GM20000 (cell line): ENCODE data around the gene ADGRF1.
"Not testable (repeated sequence)": the region's sequence is repeated elsewhere in the genome, so short reads cannot be mapped to it uniquely, and the experiment has no call there.

Experiments
- DNase-seq: peaks from one replicate; pipeline ENCODE4 v3.0.0; 2012; ENCODE audit warnings: low spot score
- CTCF ChIP-seq: IDR thresholded peaks from 2 replicates; pipeline ENCODE4 v1.5.1; 2012; ENCODE audit warnings: mild to moderate bottlenecking, control low read depth; ENCODE audit errors: extremely low read depth, missing control alignments

Gene ADGRF1

GRCh38 chr6:46993846-46994245 is 48.3 kb downstream of the ADGRF1 start:
- no peak for DNase-seq
- TF ChIP-seq CTCF: no peak

DNA sequence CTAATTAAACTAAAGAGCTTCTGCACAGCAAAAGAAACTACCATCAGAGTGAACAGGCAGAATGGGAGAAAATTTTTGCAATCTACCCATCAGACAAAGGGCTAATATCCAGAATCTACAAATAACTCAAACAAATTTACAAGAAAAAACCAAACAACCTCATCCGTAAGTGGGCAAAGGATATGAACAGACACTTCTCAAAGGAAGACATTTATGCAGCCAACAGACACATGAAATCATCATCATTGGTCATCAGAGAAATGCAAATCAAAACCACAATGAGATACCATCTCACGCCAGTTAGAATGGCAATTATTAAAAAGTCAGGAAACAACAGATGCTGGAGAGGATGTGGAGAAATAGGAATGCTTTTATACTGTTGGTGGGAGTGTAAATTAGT is 49.7 kb downstream of the ADGRF1 start:
- DNase-seq: not testable (repeated sequence)

GRCh38 chr6:46990818-46991510 is 51.2 kb downstream of the ADGRF1 start:
- DNase-seq: peak; percentile 10

- DNase-seq: no peak
- TF ChIP-seq CTCF: no peak
These were observed 52.0 kb downstream of the ADGRF1 start for GRCh38 chr6:46990031-46990644.

DNA sequence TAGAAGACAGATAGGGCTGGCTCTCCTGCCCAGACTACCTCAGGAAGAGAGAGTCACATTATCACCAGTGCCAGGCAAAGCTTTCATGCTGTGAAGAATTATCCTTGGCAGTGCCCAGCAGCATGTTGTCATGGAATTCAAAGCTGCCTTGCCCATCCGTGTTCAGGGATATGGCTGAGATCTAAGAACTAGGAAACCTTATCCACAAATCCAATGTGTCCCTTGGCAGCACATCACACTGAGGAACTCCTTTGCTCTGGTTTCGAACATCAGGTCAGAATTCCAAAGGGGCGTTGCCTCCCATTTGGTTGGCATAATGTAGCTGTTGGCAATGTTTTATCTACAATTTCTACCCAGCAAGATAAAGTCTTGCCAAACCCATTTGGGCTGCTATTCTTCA is 52.7 kb downstream of the ADGRF1 start:
- DNase-seq: no peak
- TF ChIP-seq CTCF: no peak

- no peak for DNase-seq
- TF ChIP-seq CTCF: no peak
These were observed 56.2 kb downstream of the ADGRF1 start for GRCh38 chr6:46985943-46986342.

GRCh38 chr6:46983007-46983411 is 59.1 kb downstream of the ADGRF1 start:
- DNase-seq: no peak
- TF ChIP-seq CTCF: no peak

- TF ChIP-seq CTCF: no peak
- DNase-seq: no peak
These were observed 62.9 kb downstream of the ADGRF1 start for GRCh38 chr6:46979206-46979605.
